ENCODE data around the gene MGARP. TPM values are rescaled to one million over a fixed set of nuclear protein-coding genes. Genes with fewer than 3 reads are reported as not detected.
"Not testable (repeated sequence)": the region's sequence is repeated elsewhere in the genome, so short reads cannot be mapped to it uniquely, and the experiment has no call there.

Gene MGARP
- total RNA-seq, 1 experiment from 2014 or later, result 2.3 TPM

DNA sequence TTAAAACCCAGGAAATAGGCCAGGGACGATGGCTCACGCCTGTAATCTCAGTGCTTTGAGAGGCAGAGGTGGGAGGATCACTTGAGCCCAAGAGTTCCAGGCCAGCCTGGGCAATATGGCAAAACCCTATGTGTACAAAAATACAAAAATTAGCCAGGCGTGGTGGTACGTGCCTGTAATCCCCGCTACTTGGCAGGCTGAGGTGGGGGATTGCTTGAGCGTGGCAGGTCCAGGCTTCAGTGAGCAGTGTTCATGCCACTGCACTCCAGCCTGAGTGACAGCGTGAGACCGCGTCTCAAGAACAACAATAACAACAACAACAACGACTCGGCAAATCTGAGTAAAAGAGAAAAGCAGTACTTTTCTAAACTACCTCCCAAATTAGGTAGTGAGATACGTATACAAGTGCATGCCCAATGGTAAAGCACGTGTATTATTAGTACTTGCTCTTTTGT lies 35.2 kb upstream of the MGARP start:
- in situ Hi-C loops (cut with HindIII; ENCODE audit: low pct_unique_long_range_greater_than_20kb, low sequenced_read_pairs) (no loop called here), intact Hi-C loops (cut with micrococcal nuclease; ENCODE audit: unreplicated experiment) (no loop called here)
- CTCF ChIA-PET, result no interaction called here
- POLR2A ChIA-PET, result no interaction called here
- DNase-seq (ENCODE audit: low read depth, low spot score), result no peak
- BruUV-seq (replicated peaks), result no TSS peak
- Histone ChIP-seq H3K9me3 (ENCODE audit: control insufficient read depth, insufficient read depth, low read depth, low read length) (no peaks in the 10 kb centered on the region), H3K36me3 (ENCODE audit: control insufficient read depth, insufficient read depth, low read length) (peaks cover 2% of the 10 kb centered on the region), H3K27me3 (ENCODE audit: control insufficient read depth, insufficient read depth, low read length) (no peaks in the 10 kb centered on the region), H3K4me1 (ENCODE audit: control insufficient read depth, insufficient read depth, low read length) (peaks cover 3% of the 10 kb centered on the region; the same call in 1 of the 2 replicates), H3K4me3 (ENCODE audit: low read depth in 2 of 2, low read length in 2 of 2) (no peak overlapping the region), H3K27ac (ENCODE audit: low read length) (no peak overlapping the region)
- TF ChIP-seq, protein P1, sequence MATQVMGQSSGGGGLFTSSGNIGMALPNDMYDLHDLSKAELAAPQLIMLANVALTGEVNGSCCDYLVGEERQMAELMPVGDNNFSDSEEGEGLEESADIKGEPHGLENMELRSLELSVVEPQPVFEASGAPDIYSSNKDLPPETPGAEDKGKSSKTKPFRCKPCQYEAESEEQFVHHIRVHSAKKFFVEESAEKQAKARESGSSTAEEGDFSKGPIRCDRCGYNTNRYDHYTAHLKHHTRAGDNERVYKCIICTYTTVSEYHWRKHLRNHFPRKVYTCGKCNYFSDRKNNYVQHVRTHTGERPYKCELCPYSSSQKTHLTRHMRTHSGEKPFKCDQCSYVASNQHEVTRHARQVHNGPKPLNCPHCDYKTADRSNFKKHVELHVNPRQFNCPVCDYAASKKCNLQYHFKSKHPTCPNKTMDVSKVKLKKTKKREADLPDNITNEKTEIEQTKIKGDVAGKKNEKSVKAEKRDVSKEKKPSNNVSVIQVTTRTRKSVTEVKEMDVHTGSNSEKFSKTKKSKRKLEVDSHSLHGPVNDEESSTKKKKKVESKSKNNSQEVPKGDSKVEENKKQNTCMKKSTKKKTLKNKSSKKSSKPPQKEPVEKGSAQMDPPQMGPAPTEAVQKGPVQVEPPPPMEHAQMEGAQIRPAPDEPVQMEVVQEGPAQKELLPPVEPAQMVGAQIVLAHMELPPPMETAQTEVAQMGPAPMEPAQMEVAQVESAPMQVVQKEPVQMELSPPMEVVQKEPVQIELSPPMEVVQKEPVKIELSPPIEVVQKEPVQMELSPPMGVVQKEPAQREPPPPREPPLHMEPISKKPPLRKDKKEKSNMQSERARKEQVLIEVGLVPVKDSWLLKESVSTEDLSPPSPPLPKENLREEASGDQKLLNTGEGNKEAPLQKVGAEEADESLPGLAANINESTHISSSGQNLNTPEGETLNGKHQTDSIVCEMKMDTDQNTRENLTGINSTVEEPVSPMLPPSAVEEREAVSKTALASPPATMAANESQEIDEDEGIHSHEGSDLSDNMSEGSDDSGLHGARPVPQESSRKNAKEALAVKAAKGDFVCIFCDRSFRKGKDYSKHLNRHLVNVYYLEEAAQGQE (IDR thresholded peaks at IDR 0.05; ENCODE audit: insufficient read depth in 1 of 2, low read depth in 2 of 2, low read length in 1 of 2), result no peak
- TF ChIP-seq POLR2AphosphoS5 (IDR thresholded peaks at IDR 0.05; ENCODE audit: low read depth, low read length), result no peak
- no peak for TF ChIP-seq TCF7L2 (IDR thresholded peaks at IDR 0.05; ENCODE audit: low read depth, low read length)
- no peak for TF ChIP-seq SIN3A (IDR thresholded peaks at IDR 0.05; ENCODE audit: borderline replicate concordance, insufficient read depth, low read depth, low read length)
- TF ChIP-seq, protein P2, sequence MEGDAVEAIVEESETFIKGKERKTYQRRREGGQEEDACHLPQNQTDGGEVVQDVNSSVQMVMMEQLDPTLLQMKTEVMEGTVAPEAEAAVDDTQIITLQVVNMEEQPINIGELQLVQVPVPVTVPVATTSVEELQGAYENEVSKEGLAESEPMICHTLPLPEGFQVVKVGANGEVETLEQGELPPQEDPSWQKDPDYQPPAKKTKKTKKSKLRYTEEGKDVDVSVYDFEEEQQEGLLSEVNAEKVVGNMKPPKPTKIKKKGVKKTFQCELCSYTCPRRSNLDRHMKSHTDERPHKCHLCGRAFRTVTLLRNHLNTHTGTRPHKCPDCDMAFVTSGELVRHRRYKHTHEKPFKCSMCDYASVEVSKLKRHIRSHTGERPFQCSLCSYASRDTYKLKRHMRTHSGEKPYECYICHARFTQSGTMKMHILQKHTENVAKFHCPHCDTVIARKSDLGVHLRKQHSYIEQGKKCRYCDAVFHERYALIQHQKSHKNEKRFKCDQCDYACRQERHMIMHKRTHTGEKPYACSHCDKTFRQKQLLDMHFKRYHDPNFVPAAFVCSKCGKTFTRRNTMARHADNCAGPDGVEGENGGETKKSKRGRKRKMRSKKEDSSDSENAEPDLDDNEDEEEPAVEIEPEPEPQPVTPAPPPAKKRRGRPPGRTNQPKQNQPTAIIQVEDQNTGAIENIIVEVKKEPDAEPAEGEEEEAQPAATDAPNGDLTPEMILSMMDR (IDR thresholded peaks at IDR 0.05), result no peak
- ATAC-seq, result 0 out of 2 replicates have a peak, but pooled peaks have one; percentile 21

DNA sequence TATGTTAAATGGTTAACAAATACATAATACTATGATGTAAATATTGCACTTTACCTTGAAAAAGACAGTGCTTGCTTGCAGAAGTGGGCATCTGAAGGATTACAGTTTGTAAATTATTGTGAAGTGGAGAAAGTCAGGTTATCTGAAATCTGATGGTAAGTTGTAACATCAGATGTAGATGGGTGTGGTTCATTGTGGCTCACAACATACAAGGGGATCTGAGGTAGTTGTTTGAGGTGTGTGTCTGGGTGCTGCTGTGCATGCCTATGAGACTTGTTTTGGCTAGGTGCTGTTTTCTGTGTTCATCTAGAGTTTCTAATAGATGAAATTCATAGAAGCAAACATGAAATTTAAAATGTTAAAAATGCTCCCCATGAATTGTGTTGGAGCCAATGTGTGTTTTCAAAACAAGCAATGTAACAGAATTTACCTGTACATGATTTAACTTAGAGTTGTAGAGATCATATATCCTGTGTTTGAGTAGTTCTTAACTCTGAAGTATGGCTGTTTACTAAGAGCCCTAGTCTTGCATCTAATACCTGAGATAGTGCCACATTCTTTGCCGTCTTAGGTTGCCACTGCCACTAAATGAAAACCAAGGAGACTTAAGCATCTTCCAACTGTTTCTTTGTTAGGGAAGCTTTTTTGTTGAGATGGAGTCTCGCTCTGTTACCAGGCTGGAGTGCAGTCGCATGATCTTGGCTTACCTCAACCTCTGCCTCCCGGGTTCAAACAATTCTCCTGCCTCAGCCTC lies 34.2 kb upstream of the MGARP start:
- ATAC-seq (no peak), DNase-seq (ENCODE audit: low read depth, low spot score) (no peak)
- H3K4me1 ChIP-seq (ENCODE audit: control insufficient read depth, insufficient read depth, low read length), result 0 out of 2 replicates have a peak, but pooled peaks cover 3% of the 10 kb centered on the region
- H3K9me3 ChIP-seq (ENCODE audit: control insufficient read depth, insufficient read depth, low read depth, low read length), result no peaks in the 10 kb centered on the region
- ChIA-PET CTCF (no interaction called here), POLR2A (no interaction called here)
- H3K36me3 ChIP-seq (ENCODE audit: control insufficient read depth, insufficient read depth, low read length), result peaks cover 2% of the 10 kb centered on the region
- BruUV-seq (replicated peaks), result no TSS peak
- H3K4me3 ChIP-seq (ENCODE audit: low read depth in 2 of 2, low read length in 2 of 2), result no peak overlapping the region
- in situ Hi-C loops (cut with HindIII; ENCODE audit: low pct_unique_long_range_greater_than_20kb, low sequenced_read_pairs), result no loop called here
- no peak overlapping the region for H3K27ac ChIP-seq (ENCODE audit: low read length)
- intact Hi-C loops (cut with micrococcal nuclease; ENCODE audit: unreplicated experiment), result no loop called here
- TF ChIP-seq SIN3A (IDR thresholded peaks at IDR 0.05; ENCODE audit: borderline replicate concordance, insufficient read depth, low read depth, low read length) (no peak), POLR2AphosphoS5 (IDR thresholded peaks at IDR 0.05; ENCODE audit: low read depth, low read length) (no peak), TCF7L2 (IDR thresholded peaks at IDR 0.05; ENCODE audit: low read depth, low read length) (no peak)
- TF ChIP-seq, protein P1 (IDR thresholded peaks at IDR 0.05; ENCODE audit: insufficient read depth in 1 of 2, low read depth in 2 of 2, low read length in 1 of 2), result no peak
- TF ChIP-seq, protein P2 (IDR thresholded peaks at IDR 0.05), result no peak
- H3K27me3 ChIP-seq (ENCODE audit: control insufficient read depth, insufficient read depth, low read length), result no peaks in the 10 kb centered on the region

DNA sequence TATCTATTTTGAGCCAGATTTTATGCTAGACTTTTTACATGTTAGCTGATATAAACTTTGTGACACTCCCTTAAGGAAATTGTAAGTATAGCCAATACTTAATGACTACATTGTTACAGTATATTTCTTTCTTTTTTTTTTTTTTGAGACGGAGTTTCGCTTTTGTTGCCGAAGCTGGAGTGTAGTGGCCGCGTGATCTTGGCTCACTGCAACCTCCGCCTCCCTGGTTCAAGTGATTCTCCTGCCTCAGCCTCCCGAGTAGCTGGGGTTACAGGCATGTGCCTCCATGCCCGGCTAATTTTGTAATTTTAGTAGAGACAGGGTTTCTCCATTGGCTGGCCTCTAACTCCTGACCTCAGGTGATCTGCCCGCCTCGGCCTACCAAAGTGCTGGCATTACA lies 33.4 kb upstream of the MGARP start:
- CTCF ChIA-PET; POLR2A ChIA-PET; in situ Hi-C loops (cut with HindIII; ENCODE audit: low pct_unique_long_range_greater_than_20kb, low sequenced_read_pairs): not testable (repeated sequence)

More for the DNA sequence above, 33.4 kb upstream of the MGARP start:
- DNase-seq (ENCODE audit: low read depth, low spot score); H3K36me3 ChIP-seq (ENCODE audit: control insufficient read depth, insufficient read depth, low read length); H3K27me3 ChIP-seq (ENCODE audit: control insufficient read depth, insufficient read depth, low read length); BruUV-seq (replicated peaks); H3K27ac ChIP-seq (ENCODE audit: low read length); H3K9me3 ChIP-seq (ENCODE audit: control insufficient read depth, insufficient read depth, low read depth, low read length); ATAC-seq; H3K4me3 ChIP-seq (ENCODE audit: low read depth in 2 of 2, low read length in 2 of 2); H3K4me1 ChIP-seq (ENCODE audit: control insufficient read depth, insufficient read depth, low read length); intact Hi-C loops (cut with micrococcal nuclease; ENCODE audit: unreplicated experiment): not testable (repeated sequence)
